ENCODE results near the gene SPTLC2.

DNA sequence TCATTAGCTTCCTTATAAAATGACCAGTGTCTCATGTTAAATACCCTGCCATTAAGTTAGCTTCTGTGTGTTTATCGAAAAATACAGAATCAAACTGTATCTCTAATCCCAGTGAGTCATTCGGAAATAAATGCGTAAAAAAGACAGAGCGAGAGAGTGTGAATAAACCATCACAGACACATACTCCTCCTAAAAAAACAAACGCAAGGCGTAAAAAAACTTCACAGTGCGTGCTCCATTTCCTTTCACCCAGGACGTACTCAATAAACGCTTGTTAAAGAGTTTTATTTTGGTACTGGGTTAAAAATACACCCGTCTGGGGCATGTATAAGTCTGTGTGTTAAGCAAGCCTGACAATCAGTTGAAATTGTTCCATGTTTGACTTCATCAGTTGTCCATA is 59.0 kb downstream of the SPTLC2 start:
- TF ChIP-seq, protein P1, sequence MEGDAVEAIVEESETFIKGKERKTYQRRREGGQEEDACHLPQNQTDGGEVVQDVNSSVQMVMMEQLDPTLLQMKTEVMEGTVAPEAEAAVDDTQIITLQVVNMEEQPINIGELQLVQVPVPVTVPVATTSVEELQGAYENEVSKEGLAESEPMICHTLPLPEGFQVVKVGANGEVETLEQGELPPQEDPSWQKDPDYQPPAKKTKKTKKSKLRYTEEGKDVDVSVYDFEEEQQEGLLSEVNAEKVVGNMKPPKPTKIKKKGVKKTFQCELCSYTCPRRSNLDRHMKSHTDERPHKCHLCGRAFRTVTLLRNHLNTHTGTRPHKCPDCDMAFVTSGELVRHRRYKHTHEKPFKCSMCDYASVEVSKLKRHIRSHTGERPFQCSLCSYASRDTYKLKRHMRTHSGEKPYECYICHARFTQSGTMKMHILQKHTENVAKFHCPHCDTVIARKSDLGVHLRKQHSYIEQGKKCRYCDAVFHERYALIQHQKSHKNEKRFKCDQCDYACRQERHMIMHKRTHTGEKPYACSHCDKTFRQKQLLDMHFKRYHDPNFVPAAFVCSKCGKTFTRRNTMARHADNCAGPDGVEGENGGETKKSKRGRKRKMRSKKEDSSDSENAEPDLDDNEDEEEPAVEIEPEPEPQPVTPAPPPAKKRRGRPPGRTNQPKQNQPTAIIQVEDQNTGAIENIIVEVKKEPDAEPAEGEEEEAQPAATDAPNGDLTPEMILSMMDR (IDR thresholded peaks at IDR 0.05): no peak
- TF ChIP-seq POLR2A (IDR thresholded peaks at IDR 0.05) (no peak), POLR2AphosphoS5 (IDR thresholded peaks at IDR 0.05; ENCODE audit: insufficient read depth in 1 of 2, low read depth in 1 of 2) (no peak)
